ENCODE data around the gene SH3RF1.

- TF ChIP-seq CTCF (IDR thresholded peaks at IDR 0.05) = no peak
- no peak for TF ChIP-seq POLR2A (IDR thresholded peaks at IDR 0.05)
These were observed 164.0 kb downstream of the SH3RF1 start for GRCh38 chr4:169106696-169107229.
